CD1c-positive myeloid dendritic cell (primary cell): ENCODE data around the gene RIMS4.
A peak's percentile ranks its signal among the peaks of the same experiment; 100 is the strongest.
"Not testable (repeated sequence)": the region's sequence is repeated elsewhere in the genome, so short reads cannot be mapped to it uniquely, and the experiment has no call there.

ENCODE experiments used
- DNase-seq: peaks from one replicate; pipeline ENCODE4 v3.0.0-alpha.2; 2016; ENCODE audit errors: extremely low spot score

RIMS4 gene

DNA sequence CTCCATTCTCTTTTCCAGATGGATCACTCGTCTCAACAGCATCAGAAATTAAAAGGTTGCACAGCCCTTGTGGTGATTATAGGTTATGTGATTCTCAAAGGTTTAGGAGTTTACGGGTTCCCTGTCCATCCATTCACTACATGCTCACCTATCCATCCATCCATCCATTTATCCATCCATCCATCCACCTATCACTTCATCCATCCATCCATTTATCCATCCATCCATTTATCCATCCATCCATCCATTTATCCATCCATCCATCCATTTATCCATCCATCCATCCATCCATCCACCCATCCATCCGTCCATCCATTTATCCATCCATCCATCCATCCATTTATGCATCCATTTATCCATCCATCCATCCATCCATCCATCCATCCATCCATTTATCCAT, 46.5 kb downstream of the RIMS4 start:
- not testable (repeated sequence) for DNase-seq

DNA sequence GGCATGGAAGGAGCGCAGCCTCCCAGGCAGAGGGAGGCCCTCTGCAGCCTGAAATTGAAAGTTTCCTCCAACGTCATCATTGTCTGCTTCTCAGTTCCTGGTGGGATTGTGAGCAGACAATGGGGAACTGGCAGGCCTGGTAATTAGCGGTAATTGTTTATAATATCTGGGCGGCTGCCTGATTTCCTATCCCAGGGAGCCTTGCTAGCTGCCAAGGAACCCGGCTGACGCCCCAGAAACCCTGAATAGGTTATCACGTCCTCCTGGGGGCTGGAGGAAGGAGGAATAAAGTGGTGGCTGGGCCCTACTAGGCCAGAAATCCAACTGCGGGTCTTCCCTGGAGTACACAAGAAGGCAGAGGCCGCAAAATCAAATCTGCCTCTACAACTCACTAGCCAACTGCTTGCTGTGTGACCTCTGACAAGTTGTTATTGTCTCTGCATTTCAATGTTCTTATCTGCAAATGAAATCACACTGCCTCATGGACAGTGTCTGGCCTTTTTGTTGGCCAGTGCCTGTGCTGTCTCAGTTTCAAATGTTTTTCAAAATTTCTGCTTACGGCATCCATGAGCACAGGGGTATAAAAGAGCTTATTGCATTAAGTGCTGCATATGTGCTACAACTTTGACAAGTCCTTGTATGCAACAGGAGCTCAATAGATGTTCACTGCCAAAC, 47.7 kb downstream of the RIMS4 start:
- no peak for DNase-seq

- no peak for DNase-seq
Measured at GRCh38 chr20:44761423-44761822, 48.9 kb downstream of the RIMS4 start.

DNA sequence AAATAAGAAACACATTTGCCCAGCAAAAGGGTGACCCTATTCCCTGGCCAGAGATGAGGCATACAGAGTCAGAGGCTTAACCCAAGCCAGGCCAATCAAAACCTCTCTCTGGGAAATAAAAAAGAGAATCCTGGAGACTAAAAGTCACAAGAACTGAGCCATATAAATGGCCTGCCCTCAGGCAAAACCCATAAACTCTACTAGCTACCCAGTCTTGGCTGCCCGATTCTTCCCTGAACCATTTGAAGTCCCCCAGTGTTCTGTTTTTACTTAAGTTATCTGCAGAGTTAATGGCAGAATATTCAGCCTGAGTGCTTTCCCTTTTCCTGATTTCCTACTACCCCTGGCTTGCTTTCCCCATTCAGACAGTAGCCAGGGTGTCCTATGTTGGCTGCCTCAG, 50.8 kb downstream of the RIMS4 start:
- DNase-seq = no peak

- no peak for DNase-seq
Measured at GRCh38 chr20:44758247-44759101, 51.9 kb downstream of the RIMS4 start.

GRCh38 chr20:44756956-44757355, 53.4 kb downstream of the RIMS4 start:
- DNase-seq = no peak

DNA sequence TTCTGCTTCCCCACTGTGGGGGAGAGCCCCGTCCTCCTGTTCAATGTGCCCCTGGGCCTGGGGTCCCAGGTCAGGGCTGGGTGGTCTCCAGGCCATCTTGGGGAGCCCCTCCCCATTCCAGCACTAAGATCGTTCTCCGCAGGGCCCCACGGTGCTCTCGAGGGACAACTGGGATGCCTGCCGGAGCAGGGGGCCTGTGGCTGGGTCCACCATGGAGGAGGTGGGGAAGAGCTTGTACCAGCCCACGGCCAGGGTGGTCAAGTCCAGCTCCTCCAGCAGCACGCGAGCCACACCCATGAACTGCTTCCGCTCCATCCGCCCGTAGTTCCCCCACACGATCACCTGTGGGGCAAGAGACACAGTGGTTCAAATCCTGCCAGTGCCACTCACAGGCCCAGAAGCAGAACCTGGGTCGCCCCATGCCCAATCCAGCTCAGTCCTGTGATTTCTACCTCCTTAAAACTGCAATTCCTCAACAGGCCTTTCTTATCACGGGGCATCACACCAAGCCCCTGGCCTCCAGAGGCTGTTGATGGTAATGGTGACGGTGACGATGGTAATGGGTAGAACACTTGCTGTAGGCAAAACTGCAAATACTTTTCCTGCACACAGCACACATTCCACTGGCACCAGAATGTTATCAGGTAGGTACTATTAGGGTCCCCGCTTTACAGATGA, 54.2 kb downstream of the RIMS4 start:
- no peak for DNase-seq

DNA sequence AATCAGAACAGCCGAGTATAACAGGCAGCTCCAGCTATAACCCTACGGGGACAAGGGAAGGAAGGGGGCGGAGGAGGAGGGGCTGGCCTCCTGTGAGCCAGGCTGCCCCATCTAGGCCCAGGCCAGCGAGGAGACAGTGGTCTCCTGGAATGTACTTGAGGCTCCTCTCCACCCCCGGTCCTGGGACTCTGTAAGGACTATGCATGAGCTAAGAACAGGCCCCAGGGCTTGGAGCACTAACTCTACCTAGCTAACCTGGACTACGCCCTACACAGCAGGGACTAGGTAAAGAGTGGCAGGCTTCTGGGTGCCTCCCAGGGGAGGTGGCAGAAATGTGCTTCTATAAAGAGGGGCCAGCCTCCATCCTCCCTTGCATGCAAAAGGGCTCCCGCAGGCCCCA, 55.8 kb downstream of the RIMS4 start:
- DNase-seq = no peak

DNA sequence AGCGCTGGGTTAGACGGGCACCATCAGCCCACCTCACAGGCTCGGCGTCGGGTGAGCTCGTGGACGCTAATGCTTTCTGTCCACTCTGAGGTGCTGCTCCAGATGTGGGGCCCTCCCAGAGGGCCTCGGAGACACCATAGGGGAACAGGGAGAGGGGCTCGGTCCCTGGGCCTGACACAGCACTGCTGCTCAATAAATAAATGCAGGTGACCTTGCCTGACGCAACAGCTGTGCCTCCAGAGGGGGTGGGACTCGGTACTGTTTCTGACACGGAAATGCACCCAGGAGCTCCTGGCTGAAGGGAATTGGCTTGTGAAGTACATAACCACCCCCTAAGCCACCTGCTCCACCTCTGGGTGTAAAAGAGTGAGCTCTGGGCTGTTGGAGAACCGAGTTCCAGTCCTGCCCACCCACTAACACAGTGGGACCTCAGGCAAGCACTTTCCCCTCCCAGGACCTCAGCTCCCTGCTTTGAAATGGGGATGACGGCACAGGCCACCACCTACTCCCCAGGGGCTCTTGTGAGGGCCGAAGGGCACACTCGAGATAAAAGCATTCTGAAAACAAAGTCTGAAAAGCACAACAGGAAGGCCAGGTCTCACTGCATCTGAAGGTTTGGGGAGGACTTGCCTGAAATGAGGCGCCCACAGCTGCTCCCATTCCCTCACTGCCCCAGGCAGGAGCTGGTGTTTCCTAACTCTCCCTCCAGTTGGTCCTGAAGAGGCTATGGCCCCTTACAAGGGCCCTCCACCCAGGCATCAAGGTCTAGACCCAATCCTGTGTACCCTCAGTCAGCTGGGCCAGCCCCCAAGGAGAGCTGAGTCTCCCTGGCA, 58.0 kb downstream of the RIMS4 start:
- DNase-seq = no peak

- no peak for DNase-seq
Measured at GRCh38 chr20:44750081-44750805, 60.1 kb downstream of the RIMS4 start.

GRCh38 chr20:44748005-44748370, 62.4 kb downstream of the RIMS4 start:
- no peak for DNase-seq

- DNase-seq = peak; percentile 62
Measured at GRCh38 chr20:44747166-44748004, 63.0 kb downstream of the RIMS4 start.

- DNase-seq = no peak
Measured at GRCh38 chr20:44746367-44747165, 63.8 kb downstream of the RIMS4 start.

DNA sequence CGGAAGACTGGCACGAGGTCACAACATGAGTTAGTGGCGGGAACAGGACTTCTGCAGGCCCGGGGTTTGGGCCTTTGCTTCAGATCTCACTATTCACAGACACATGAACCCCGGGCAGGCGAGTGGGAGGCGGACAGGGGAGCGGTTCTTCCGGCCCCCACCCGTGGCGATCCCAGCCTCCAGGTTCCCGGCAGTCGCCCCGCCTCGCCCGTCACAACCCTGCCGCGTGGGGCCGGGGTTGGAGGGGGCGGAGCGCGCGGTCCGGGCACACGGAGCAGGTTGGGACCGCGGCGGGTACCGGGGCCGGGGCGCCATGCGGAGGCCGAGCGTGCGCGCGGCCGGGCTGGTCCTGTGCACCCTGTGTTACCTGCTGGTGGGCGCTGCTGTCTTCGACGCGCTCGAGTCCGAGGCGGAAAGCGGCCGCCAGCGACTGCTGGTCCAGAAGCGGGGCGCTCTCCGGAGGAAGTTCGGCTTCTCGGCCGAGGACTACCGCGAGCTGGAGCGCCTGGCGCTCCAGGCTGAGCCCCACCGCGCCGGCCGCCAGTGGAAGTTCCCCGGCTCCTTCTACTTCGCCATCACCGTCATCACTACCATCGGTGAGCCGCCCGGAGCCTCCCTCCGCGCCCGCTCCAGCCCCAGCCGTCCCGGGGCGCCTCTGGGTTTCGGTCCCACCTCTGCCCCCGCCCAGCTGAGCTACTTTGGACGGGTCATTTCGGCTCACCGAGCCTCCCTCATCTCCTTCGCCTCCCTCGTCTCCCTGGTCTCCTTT, 64.6 kb downstream of the RIMS4 start, which contains the start of gene KCNK15:
Gene KCNK15 (plus strand): TSS at position 268 of the 769 bp plus-strand sequence. CDS start 46 bp downstream, at position 314.
- DNase-seq = peak; percentile 40

DNA sequence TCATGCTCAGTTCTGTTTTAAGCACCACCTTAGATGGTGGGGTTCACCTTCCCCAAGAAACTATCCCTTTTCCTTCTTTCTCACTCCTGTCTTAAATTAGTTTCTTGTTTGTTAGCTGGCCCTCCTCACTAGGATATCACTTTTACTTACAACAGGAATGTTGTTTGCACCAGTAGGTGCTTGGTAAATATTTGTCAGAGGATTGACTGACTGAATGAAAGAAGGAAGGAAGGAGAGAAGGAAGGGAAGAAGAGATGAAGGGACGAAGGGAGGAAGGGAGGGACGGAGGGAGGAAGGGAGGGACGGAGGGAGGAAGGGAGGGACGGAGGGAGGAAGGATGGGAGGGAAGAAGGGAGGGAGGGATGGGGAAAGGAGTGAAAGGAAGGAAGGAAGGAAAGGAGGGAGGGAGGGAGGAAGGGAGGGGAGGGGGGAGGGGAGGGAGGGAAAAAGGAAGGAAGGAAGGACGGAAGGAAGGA, 65.2 kb downstream of the RIMS4 start:
- no peak for DNase-seq

DNA sequence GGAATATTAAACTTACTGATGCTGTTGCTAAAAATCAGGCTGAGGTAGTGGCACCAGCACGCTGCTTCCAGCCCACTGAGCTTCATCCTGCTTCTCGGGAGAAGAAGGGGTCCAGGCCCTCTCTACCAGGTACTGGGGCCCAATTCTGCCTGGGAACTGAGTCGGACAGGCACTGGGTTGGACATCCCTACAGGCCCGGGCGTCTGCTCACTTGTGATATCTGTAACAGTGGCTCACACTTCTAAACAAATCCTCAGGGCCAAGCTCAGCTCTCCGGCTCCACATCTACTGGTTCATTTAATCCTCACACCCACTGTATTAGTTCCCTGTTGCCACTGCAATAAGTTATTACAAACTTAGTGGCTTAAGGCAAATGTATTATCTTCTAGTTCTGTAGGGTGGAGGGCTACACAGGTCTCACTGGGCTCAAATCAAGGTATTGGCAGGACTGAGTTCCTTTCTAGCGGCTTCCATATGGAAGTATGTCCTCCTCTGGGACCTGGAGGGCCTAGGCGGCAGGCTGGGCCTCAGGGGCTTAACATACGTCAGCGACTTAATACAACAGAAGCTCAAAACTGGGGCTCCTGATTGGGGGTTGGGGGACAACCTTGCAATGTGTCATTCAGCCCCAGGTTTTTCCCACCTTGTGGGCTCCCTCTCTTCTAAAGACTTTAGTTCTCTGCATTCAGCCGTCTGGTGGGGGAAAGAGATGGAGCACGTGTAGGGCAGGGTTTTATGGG, 66.3 kb downstream of the RIMS4 start:
- no peak for DNase-seq

DNA sequence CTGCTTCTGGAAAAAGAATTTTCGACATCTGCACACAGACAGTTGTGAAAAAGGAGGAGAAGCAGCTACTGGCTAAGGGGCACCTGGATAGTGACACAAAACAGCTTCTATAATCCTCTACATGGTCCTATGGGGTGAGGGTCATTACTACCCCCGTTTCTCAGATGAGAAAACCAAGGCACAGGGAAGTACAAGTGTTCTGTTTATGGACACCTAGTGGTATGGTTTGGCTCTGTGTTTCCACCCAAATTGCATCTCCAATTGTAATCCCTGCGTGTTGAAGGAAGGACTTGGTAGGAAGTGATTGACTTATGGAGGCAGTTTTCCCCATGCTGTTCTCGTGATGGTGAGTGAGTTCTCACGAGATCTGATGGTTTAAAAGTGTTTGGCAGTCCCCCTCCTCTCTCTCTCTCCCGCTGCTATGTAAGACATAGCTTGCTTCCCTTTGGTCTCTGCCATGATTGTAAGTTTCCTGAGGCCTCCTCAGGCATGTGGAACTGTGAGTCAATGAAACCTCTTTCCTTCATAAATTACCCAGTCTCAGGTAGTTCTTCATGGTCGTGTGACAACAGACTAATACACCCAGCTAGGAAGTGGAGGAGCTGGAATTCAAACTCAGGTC, 67.2 kb downstream of the RIMS4 start:
- DNase-seq = no peak
